ENCODE data around the gene VPS50.

DNA sequence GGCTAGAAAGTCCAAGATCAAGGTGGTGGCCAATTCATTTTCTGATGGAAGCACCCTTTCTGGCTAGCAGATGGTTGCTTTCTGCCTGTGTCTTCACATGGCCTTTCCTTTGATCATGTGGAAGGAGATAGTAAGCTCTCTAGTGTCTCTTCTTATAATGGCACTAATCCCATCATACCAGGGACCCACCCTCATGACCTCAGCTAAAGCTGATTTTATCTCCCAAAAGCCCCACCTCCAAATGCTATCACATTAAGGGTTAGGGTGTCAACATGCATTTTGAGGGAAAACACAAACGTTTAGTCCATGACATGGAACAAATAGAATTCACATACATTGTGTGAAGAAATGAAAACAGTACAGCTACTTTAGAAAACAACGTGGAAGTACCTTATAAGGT, 100.0 kb downstream of the VPS50 start:
- TF ChIP-seq, protein P1, sequence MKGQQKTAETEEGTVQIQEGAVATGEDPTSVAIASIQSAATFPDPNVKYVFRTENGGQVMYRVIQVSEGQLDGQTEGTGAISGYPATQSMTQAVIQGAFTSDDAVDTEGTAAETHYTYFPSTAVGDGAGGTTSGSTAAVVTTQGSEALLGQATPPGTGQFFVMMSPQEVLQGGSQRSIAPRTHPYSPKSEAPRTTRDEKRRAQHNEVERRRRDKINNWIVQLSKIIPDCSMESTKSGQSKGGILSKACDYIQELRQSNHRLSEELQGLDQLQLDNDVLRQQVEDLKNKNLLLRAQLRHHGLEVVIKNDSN (CRISPR knock-in tag; IDR thresholded peaks at IDR 0.05), result no peak
- TF ChIP-seq, protein P2, sequence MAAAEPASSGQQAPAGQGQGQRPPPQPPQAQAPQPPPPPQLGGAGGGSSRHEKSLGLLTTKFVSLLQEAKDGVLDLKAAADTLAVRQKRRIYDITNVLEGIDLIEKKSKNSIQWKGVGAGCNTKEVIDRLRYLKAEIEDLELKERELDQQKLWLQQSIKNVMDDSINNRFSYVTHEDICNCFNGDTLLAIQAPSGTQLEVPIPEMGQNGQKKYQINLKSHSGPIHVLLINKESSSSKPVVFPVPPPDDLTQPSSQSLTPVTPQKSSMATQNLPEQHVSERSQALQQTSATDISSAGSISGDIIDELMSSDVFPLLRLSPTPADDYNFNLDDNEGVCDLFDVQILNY (CRISPR knock-in tag; IDR thresholded peaks at IDR 0.05), result no peak
- TF ChIP-seq, protein P3, sequence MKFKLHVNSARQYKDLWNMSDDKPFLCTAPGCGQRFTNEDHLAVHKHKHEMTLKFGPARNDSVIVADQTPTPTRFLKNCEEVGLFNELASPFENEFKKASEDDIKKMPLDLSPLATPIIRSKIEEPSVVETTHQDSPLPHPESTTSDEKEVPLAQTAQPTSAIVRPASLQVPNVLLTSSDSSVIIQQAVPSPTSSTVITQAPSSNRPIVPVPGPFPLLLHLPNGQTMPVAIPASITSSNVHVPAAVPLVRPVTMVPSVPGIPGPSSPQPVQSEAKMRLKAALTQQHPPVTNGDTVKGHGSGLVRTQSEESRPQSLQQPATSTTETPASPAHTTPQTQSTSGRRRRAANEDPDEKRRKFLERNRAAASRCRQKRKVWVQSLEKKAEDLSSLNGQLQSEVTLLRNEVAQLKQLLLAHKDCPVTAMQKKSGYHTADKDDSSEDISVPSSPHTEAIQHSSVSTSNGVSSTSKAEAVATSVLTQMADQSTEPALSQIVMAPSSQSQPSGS (CRISPR knock-in tag; IDR thresholded peaks at IDR 0.05; ENCODE audit: borderline replicate concordance, low read depth), result no peak
- TF ChIP-seq, protein P4, sequence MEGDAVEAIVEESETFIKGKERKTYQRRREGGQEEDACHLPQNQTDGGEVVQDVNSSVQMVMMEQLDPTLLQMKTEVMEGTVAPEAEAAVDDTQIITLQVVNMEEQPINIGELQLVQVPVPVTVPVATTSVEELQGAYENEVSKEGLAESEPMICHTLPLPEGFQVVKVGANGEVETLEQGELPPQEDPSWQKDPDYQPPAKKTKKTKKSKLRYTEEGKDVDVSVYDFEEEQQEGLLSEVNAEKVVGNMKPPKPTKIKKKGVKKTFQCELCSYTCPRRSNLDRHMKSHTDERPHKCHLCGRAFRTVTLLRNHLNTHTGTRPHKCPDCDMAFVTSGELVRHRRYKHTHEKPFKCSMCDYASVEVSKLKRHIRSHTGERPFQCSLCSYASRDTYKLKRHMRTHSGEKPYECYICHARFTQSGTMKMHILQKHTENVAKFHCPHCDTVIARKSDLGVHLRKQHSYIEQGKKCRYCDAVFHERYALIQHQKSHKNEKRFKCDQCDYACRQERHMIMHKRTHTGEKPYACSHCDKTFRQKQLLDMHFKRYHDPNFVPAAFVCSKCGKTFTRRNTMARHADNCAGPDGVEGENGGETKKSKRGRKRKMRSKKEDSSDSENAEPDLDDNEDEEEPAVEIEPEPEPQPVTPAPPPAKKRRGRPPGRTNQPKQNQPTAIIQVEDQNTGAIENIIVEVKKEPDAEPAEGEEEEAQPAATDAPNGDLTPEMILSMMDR (IDR thresholded peaks at IDR 0.05), result no peak
- TF ChIP-seq, protein P5, sequence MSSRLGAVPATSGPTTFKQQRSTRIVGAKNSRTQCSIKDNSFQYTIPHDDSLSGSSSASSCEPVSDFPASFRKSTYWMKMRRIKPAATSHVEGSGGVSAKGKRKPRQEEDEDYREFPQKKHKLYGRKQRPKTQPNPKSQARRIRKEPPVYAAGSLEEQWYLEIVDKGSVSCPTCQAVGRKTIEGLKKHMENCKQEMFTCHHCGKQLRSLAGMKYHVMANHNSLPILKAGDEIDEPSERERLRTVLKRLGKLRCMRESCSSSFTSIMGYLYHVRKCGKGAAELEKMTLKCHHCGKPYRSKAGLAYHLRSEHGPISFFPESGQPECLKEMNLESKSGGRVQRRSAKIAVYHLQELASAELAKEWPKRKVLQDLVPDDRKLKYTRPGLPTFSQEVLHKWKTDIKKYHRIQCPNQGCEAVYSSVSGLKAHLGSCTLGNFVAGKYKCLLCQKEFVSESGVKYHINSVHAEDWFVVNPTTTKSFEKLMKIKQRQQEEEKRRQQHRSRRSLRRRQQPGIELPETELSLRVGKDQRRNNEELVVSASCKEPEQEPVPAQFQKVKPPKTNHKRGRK (CRISPR knock-in tag; IDR thresholded peaks at IDR 0.05; ENCODE audit: borderline replicate concordance), result no peak
- TF ChIP-seq, protein P6, sequence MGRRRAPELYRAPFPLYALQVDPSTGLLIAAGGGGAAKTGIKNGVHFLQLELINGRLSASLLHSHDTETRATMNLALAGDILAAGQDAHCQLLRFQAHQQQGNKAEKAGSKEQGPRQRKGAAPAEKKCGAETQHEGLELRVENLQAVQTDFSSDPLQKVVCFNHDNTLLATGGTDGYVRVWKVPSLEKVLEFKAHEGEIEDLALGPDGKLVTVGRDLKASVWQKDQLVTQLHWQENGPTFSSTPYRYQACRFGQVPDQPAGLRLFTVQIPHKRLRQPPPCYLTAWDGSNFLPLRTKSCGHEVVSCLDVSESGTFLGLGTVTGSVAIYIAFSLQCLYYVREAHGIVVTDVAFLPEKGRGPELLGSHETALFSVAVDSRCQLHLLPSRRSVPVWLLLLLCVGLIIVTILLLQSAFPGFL (CRISPR knock-in tag; IDR thresholded peaks at IDR 0.05; ENCODE audit: borderline replicate concordance), result no peak
- TF ChIP-seq NR2C2 (CRISPR knock-in tag; IDR thresholded peaks at IDR 0.05) (no peak), NR1H2 (CRISPR knock-in tag; IDR thresholded peaks at IDR 0.05) (no peak), NFYB (CRISPR knock-in tag; conservative IDR thresholded peaks at IDR 0.05; ENCODE audit: low read depth) (no peak), SOX15 (CRISPR knock-in tag; IDR thresholded peaks at IDR 0.05) (no peak), SMAD3 (CRISPR knock-in tag; IDR thresholded peaks at IDR 0.05; ENCODE audit: borderline replicate concordance) (no peak)
